WERI-Rb-1 (cell line): ENCODE measurements around the gene ZNF91.
"Not testable (repeated sequence)": the region's sequence is repeated elsewhere in the genome, so short reads cannot be mapped to it uniquely, and the experiment has no call there.

Experiments
- DNase-seq: peaks from one replicate; pipeline ENCODE4 v3.0.0-alpha.2; 2020
- H3K27ac ChIP-seq: fragments of 250-450 bp; sonication (Bioruptor Pico); 2 replicates; pipeline ENCODE4 v1.5.1; 2020; ENCODE audit warnings: mild to moderate bottlenecking, moderate library complexity
- H3K27me3 ChIP-seq: fragments of 250-450 bp; sonication (Bioruptor Pico); 2 replicates; pipeline ENCODE4 v1.5.1; 2021; ENCODE audit warnings: mild to moderate bottlenecking, low read depth, moderate library complexity; ENCODE audit not compliant: insufficient read depth, severe bottlenecking
- H3K36me3 ChIP-seq: fragments of 250-450 bp; sonication (Bioruptor Pico); 2 replicates; pipeline ENCODE4 v1.5.1; 2020; ENCODE audit warnings: mild to moderate bottlenecking, moderate library complexity
- H3K4me3 ChIP-seq: 2 replicates; pipeline ENCODE4 v1.5.1; 2011; ENCODE audit warnings: low read depth, mild to moderate bottlenecking, control low read depth, low read length
- H3K9me3 ChIP-seq: fragments of 250-450 bp; sonication (Bioruptor Pico); 2 replicates; pipeline ENCODE4 v1.5.1; 2021; ENCODE audit warnings: mild to moderate bottlenecking, moderate library complexity; ENCODE audit not compliant: severe bottlenecking
- TF ChIP-seq, protein P1 (sequence below): IDR thresholded peaks from 2 replicates; pipeline ENCODE4 v1.5.1; 2011; ENCODE audit warnings: low read depth, mild to moderate bottlenecking, control low read depth, inconsistent platforms, low read length

The ZNF91 gene

GRCh38 chr19:23365222-23365621 is 30.0 kb downstream of the ZNF91 start:
- H3K27ac ChIP-seq: no peak overlapping the region
- TF ChIP-seq, protein P1, sequence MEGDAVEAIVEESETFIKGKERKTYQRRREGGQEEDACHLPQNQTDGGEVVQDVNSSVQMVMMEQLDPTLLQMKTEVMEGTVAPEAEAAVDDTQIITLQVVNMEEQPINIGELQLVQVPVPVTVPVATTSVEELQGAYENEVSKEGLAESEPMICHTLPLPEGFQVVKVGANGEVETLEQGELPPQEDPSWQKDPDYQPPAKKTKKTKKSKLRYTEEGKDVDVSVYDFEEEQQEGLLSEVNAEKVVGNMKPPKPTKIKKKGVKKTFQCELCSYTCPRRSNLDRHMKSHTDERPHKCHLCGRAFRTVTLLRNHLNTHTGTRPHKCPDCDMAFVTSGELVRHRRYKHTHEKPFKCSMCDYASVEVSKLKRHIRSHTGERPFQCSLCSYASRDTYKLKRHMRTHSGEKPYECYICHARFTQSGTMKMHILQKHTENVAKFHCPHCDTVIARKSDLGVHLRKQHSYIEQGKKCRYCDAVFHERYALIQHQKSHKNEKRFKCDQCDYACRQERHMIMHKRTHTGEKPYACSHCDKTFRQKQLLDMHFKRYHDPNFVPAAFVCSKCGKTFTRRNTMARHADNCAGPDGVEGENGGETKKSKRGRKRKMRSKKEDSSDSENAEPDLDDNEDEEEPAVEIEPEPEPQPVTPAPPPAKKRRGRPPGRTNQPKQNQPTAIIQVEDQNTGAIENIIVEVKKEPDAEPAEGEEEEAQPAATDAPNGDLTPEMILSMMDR: no peak
- peaks cover 40% of the 10 kb centered on the region for H3K36me3 ChIP-seq
- H3K9me3 ChIP-seq: peaks cover 23% of the 10 kb centered on the region
- H3K4me3 ChIP-seq: no peak overlapping the region
- H3K27me3 ChIP-seq: no peaks in the 10 kb centered on the region
- no peak for DNase-seq

DNA sequence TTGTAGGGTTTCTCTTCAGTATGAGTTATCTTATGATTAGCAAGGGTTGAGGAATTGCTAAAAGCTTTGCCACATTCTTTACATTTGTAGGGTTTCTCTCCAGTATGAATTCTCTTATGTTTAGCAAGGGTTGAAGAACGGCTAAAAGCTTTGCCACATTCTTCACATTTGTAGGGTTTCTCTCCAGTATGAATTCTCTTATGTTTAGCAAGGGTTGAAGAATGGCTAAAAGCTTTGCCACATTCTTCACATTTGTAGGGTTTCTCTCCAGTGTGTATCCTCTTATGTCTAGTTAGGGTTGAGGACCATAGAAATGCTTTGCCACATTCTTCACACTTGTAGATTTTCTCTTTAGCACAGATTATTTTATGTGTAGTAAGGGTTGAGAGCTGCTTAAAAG is 33.4 kb downstream of the ZNF91 start:
- not testable (repeated sequence) for H3K27ac ChIP-seq
- Histone ChIP-seq H3K9me3 (peaks cover 35% of the 10 kb centered on the region), H3K36me3 (peaks cover 31% of the 10 kb centered on the region)

DNA sequence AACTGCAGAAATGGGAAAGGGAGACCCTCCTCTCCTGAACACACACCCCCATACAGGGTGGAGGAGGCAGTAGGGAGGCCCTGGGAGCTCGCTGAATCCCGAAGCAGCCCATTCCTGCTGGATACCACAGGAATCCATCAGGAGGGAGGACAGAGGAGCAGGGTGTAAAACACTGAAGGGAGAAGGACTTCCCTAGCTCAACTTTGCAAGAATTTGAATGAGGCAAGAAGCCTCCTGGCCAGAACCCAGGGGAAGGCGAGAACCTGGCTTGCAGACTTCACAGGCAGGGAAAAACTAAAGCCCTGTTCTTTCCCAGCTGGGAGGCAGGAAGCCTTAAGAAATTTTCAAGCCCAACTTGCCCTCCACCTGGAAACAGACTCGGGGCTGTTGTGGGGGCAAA is 43.5 kb downstream of the ZNF91 start:
- TF ChIP-seq, protein P1: no peak
- Histone ChIP-seq H3K4me3 (no peak overlapping the region), H3K27me3 (no peaks in the 10 kb centered on the region), H3K36me3 (peaks cover 53% of the 10 kb centered on the region), H3K27ac (no peak overlapping the region), H3K9me3 (peaks cover 20% of the 10 kb centered on the region)
- no peak for DNase-seq

More for the DNA sequence above, 33.4 kb downstream of the ZNF91 start:
- H3K27me3 ChIP-seq, DNase-seq, H3K4me3 ChIP-seq: not testable (repeated sequence)

- DNase-seq: no peak
- Histone ChIP-seq H3K9me3 (peaks cover 16% of the 10 kb centered on the region), H3K27ac (no peak overlapping the region), H3K27me3 (no peaks in the 10 kb centered on the region), H3K36me3 (peaks cover 46% of the 10 kb centered on the region), H3K4me3 (no peak overlapping the region)
- TF ChIP-seq, protein P1: no peak
Observed at GRCh38 chr19:23346696-23347095, 48.6 kb downstream of the ZNF91 start.

GRCh38 chr19:23345838-23346237 is 49.4 kb downstream of the ZNF91 start:
- Histone ChIP-seq H3K9me3 (peaks cover 15% of the 10 kb centered on the region), H3K36me3 (peaks cover 39% of the 10 kb centered on the region), H3K27ac (no peak overlapping the region), H3K4me3 (no peak overlapping the region), H3K27me3 (no peaks in the 10 kb centered on the region)
- no peak for DNase-seq
- TF ChIP-seq, protein P1: peak; percentile 51

GRCh38 chr19:23343434-23344010 is 51.7 kb downstream of the ZNF91 start:
- no peak for DNase-seq
- H3K27ac ChIP-seq: no peak overlapping the region
- peaks cover 3% of the 10 kb centered on the region for H3K9me3 ChIP-seq
- TF ChIP-seq, protein P1: no peak
- H3K27me3 ChIP-seq: no peaks in the 10 kb centered on the region
- no peak overlapping the region for H3K4me3 ChIP-seq
- H3K36me3 ChIP-seq: peaks cover 25% of the 10 kb centered on the region
